ENCODE measurements around the gene MEGF11.

The MEGF11 gene

DNA sequence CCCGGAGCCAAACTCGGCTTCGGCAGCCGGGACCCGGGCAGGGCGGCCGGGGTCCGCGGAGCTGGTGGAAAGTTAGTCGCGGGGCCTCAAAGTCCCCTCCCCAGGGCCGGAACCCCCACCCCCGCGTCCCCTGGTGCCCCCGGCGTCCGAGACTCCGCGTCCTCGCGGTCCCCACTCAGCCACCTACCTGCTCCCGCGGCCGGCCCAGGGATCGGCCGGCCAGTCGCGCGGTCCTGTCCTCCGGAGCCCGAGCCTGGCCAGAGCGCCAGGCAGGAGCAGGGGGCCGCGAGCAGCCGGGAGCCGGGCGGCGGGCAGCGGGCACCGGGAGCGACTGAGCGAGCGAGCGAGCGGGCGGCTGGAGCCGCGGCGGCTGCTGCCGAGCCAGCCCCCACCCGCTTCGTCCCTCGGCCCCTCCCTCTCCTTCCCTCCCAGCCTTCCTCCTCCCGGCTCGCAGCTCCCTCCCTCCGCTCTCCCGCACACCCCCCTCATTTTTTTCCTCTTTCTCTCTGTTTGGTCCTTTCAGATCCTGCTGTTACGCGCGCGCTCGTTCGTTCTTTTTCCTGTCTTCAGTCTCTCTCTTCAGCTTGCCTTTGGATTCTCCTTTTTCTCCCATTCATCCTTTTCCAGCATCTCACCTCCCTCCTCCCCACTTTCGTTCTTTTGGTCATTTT lies at the start of gene MEGF11:
Gene MEGF11, minus strand, starts transcription at position 333 of the 671 bp plus-strand sequence. CDS start 125,347 bp downstream, outside the sequence.
- DNase-seq (ENCODE audit: low read depth, low spot score), result no peak

DNA sequence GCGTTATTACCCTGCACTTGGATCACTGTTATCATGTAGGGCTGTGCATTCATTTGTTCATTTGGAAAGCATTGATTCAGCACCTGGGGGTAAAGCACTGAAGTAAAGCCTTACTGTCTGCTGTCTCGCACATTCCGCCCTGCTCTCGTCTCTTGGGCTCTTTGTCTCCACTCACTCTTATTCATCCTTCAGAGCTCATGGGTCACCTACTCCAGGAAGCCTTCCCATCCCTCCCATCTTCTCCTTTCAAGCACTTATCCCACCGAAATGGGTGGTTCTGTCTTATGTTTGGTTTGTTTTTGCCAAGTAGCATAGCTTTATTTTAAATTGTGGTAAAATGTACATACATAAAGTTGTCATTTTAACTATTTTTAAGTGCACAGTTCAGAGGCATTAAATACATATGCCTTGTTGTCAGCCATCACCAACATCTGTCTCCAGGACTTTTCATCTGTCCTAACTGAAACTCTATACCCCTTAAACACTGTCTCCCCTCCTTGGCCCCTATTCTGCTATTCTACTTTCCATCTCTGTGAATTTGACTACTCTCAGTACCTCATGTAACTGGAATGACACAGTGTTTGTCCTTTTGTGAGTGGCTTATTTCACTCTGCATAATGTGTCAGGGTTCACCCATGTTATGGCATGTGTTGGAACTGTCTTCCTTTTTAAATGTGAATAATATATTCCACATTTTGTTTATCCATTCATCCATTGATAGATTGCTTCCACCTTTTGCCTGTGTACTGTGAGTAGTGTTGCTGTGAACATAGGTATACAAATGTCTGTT lies 49.1 kb upstream of the MEGF11 start:
- no peak for DNase-seq (ENCODE audit: low read depth, low spot score)

DNA sequence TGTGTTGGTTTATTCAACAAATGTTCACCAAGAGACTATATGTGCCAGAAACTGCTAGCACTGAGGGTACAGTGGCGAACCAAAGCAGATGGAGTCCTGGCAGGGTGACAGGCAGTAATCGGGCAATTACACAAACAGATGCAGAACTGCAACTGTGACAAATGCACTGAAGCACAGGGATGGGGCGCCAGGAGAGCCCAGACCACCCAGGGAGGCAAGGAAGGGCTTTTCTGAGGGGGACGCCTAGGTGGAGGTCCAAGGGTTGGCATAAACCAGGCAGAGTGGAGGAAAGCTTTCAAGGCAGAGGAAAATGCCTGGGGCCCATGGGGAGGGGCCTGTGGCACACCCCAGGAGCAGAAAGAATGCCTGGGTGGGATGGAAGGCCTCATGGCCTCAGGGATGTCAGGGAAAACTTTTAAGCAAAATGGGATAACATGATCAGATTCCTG lies 45.3 kb upstream of the MEGF11 start:
- no peak for DNase-seq (ENCODE audit: low read depth, low spot score)

DNA sequence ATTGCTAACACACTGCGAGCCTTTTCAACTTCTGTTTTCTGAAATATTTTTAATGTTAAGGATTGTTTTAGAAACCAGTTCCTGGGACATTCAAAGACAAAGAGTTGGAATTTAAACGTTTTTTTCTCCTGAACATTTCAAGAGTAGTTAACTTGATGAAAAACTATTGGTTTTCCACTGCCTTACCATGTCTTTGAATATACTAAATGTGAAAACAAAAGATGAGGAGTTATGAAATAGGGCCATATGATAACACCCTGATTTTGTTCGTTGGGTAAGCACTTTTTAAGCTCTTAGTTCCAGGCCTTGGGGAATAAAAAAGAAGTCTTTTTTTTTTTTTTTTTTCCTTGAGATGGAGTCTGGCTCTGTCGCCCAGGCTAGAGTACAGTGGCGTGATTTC lies 42.6 kb upstream of the MEGF11 start:
- DNase-seq (ENCODE audit: low read depth, low spot score), result no peak

DNA sequence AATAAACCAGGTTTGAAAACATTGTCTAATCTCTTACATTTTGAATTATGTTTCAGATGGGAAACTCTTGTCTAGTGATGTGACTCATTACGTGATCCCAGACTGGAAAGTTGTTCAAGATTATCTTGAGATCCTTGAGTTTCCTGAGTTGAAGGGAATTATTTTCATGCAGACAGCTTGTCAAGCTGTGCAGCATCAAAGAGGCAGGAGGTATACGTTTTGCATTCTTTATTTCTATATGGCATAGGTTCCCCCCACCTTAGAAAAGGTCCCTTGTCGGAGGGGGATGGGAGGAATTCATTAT lies 41.3 kb upstream of the MEGF11 start:
- no peak for DNase-seq (ENCODE audit: low read depth, low spot score)

DNA sequence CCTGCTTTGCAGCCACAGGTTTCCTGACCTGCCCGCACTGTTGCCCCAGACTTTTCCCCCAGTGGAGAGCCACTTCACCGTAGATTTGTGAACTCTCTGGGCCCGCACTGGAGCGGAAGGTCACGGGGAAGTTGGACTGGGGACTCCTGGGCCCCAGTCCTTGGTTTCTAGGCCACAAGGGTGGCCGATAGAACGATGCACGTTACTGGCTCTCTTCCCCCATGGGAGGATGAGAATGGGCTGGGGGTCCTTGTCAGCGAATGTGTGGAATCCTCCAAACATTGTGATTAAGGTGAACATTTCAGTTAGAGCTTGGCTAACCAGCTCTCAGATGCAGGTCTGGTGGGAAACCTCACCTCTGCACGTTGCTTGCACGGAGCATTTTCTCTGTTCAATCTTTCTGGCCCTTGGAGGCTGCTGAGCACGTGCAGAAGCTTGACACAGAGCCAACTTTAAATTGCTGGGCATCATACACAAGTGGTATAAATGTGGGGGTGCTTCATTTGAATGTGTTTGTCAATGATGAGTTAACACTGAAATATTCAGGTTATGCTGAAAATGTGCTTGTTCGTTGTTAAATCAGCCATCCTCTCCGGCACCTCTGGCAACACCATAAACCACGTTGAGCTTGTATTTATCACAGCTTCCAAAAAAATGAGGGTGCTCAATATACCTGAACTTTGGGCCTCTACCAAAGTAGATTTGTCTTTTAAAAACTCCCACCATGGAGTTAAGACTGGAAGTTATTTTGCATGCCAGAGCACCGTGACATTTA lies 40.8 kb upstream of the MEGF11 start:
- DNase-seq (ENCODE audit: low read depth, low spot score), result no peak

DNA sequence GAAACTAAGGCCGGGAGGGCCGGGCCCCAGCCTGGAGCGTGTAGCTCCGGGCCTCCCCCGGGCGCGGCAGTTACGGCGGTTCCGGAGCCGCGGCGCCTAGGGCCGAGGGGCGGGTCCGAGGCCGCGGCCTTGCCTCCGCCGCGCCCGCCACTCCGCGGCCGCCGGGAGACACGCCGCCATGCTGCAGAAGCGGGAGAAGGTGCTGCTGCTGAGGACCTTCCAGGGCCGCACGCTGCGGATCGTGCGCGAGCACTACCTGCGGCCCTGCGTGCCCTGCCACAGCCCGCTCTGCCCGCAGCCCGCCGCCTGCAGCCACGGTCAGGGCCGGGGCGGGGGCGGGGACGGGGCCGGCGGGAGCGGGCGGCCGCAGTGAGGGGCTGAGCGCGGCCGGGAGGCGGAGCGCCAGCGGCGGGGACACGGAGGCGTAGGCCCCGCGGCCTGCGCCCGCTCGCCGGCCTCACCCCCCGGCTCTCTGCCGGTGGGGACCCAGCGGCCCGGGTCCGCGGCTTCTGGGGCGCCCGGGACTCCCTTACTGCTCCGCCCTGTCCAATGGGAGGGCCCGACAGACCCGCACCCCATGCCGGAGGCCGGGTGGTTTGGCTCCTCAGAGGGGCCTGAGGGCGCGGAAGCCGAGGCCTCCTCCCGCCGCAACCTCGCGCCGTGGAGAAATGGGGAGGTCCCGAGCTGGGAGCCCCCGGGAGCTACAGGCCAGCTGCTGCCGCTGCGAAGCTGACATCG lies 40.0 kb upstream of the MEGF11 start, which contains the start of gene DIS3L:
Gene DIS3L, plus strand, starts transcription at position 150 of the 738 bp plus-strand sequence. Its CDS starts 29 bp downstream, at position 179.
- DNase-seq (ENCODE audit: low read depth, low spot score), result no peak

DNA sequence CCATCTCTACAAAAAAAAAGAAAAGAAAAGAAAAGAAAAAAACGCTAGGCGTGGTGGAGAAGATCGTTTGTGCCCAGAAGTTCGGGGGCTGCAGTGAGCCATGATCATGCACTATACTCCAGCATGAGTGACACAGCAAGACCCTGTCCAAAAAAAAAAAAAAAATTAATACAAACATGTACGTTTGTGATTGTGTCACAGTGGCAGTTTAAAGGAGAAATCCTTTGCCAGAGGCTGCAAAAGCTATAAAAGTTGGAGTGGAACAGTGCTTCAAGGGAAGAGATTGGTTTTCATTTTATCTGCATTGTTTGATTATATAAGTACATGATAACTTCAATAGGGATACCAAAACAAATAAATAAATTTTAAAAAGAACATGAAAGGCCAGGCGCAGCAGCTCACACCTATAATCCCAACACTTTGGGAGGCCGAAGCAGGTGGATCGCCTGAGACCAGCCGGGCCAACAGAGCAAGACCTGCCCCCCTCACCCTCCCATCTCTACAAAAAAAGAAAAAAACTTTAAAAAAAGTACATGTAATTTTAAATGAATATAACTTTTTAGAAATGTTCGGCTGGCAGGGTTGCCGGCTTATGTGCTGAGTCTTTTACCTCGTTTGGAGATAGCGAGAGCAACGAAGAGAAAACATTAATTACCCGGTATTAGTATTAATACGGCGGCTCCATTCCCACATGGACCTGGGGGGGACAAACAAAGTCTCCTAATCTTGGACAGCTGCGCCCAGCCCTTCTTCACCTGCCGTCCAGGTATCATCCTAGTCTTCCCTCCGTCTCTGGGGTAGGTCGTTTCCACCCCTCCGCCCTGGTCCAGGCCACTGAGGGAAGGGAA lies 39.2 kb upstream of the MEGF11 start:
- DNase-seq (ENCODE audit: low read depth, low spot score), result no peak

DNA sequence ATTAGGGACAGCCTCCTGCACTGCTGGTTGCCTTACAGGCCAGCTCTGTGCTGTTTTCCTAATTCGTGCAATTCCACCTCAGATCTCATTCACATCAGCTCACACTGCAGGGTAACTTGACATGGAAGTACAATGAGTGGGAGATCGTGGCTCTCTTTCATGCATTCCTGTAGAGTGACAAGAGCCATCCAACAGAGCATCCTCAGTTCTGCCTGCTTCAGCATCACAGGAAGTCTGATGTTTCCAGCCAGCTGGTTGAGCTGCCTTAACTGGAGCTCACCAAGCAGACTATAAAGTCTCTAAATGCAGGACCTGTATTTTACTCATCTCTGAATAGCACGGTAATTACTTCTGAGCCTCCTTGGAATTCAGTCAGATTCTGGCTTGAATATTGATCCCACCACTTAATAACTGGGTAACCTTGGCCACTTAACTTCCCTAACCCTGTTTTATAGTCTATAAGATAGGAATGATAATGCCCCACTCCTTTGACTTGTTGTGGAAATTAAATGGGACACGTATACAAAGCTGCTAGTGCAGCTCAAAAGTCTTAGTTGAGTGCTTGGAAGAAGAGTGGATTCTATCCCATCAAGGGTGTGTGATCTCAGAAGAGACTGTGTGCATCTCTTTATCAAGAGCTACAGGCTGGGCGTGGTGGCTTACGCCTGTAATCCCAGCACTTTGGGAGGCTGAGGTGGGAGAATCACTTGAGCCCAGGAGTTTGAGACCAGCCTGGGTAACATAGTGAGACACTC lies 38.4 kb upstream of the MEGF11 start:
- DNase-seq (ENCODE audit: low read depth, low spot score), result no peak

DNA sequence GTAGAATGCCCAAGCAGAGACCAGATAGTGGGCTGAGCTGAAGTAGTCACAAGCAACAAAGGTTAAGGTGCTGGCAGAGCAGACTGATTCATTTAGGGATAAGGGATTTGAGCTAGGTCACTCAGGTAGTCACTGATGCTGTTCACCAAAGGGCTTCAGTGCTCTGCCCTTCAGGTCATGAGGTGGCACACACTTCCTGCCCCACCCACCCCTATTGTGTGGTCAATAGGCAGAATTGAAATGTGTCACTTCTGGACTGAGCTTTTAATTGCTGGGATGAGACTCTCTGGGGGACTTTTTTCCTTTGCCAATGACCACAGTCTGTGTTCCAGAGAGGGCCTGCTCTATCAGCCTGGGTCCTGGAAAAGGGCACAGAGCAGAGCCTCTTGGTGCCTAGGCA lies 37.0 kb upstream of the MEGF11 start:
- DNase-seq (ENCODE audit: low read depth, low spot score), result no peak

DNA sequence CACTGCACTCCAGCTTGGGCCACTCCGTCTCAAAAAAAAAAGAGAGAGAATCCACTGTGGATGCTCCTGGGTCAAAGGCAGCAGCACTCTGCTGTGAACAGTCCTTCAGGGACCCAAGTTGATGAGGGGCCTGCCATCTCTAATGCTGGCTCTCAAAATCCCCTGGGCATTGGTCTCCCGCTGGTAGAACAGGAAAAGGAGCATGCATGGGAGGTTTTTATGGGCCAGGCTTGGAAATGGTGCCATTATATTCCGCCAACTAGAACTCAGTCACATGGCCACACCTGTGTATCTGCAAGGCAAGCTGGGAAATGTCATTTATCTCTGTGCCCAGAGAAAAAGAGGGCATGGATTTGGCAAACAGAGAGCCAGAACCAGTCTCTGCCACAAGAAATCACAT lies 36.5 kb upstream of the MEGF11 start:
- DNase-seq (ENCODE audit: low read depth, low spot score), result no peak

DNA sequence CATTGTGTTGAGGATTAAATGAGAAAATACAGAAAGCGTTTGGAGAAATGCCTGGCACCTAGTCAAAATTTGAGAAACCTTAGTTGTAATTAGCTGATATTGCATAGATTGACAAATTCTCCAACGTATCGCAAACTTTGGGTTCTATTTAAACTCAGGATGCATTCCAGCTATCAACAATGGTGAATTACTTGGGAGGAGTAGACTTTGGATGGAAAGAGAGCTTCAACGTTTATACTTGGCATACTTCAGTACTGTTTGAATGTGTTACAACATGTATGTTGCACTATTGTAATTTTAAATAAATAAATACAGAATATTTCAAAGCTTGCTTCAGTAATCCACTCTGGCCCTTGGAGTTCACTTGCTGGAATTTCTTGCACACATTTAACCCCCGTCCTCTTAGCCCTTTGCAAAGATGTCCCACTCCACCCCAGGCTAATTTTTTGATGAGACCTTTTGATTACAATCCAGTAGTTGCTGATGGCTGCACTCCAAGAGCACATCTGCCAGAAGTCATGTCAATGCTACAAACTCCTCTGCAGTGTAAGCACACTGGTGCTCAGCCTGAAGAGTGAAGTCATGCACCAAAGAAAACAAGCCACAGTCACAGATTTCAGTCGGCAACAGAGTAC lies 35.1 kb upstream of the MEGF11 start:
- DNase-seq (ENCODE audit: low read depth, low spot score), result no peak

DNA sequence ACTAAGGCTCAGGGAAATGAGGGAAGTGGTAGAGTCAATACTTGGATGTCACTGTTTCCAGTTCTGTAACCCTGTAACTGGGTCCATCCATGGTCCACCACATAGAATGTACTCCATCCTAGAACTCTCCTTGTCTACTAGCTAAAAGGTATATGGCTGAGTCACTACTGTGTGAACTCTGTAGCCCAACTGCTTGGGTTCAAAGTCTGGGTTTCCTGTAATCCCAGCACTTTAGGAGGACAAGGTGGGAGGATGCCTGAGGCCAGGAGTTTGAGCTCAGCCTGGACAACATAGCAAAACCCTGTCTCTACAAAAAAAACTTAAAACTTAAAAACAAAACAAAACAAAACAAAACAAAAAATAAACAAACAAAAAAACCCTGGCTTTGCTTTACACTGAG lies 34.5 kb upstream of the MEGF11 start:
- DNase-seq (ENCODE audit: low read depth, low spot score), result no peak

DNA sequence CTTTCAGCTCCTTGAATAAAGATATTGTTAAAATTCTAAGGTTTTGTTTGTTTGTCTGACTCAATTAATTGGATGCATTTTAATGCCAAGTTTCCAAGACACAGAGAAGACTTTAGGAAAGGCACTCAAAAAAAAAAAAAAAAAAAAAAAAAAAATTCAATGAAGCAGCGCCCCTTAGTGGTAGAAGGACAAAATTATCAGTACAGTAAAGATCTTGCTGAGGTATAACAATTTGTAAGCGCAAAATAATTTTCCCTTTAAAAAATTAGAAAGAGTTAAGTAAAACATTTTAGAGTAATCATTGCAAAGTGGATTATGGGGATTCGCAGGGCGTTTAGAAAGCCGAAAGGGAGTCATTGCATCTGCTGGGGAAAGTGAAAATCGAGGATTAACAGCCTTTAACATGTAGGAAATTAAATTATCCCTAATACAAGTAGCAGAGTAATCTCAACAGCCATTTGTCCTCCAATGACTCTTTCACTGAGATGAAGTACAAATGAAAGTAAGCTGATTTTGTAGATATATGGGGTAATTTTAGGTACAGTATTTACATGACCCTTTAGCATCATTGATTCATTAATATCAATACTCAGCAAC lies 34.0 kb upstream of the MEGF11 start:
- DNase-seq (ENCODE audit: low read depth, low spot score), result no peak

DNA sequence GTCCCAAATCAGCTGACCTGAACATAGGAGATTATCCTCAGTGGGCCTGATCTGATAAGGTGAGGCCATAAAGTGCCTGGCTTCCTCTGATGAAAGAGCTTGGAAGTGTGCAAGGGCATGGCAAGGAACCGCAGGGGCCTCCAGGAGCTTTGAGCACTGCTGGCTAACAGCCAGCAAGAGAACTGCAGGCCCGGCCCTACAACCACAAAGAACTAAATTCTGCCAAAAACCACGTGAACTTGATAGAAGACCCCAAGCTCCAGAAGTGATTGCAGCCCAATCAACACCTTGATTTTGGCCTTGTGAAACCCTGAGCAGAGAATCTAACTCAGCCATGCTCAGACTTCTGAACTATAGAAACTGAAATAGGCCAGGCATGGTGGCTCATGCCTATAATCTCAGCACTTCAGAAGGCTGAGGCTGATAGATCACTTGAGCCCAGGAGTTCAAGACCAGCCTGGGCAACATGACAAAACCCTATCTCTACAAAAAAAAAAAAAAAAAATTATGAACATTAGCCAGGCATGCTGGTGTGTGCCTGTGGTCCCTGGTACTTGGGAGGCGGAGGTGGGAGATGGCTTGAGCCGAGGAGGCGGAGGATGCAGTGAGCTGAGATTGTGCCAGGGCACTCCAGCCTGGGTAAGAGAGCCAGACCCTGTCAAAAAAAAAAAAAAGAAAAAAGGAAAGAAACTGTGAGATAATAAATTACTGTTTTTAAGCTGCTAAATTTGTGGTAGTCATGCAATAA lies 32.2 kb upstream of the MEGF11 start:
- no peak for DNase-seq (ENCODE audit: low read depth, low spot score)

DNA sequence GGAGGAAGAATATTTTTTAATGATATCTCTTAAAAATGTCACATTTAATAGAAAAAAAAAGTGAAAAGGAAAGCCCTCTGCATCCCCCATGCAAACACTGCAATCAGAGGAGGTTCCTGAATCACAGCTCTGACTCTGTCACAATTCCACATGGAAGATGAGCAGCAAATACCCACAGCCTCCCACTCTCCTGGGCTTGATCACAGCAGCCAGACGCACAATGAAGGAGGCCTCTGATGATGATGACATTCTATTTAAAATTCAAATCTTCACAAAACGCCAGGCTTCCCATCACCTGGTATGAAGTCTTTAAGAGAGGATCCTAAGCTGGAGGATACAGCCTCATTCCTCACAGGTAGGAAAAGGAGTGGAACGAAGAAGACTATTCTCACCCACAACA lies 30.7 kb upstream of the MEGF11 start:
- no peak for DNase-seq (ENCODE audit: low read depth, low spot score)

DNA sequence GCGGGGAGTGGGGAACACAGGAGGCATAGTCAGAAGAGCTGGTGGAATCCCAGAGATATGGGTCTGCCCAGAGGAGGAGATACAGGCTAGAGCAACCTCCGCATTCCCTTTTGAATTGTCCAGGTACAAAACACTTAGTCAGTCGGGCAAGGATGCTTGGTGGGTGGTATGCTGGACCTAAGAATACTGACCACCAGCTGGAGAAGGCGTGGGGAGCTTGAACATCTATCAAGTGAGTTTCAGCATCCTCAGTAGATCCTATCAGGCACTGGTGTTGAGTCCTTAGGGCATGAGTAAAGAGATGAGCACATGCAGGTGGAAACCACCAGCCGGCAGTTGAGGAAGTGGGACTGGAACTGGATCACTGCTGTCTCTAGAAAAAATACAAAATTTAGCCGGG lies 25.1 kb upstream of the MEGF11 start:
- no peak for DNase-seq (ENCODE audit: low read depth, low spot score)

DNA sequence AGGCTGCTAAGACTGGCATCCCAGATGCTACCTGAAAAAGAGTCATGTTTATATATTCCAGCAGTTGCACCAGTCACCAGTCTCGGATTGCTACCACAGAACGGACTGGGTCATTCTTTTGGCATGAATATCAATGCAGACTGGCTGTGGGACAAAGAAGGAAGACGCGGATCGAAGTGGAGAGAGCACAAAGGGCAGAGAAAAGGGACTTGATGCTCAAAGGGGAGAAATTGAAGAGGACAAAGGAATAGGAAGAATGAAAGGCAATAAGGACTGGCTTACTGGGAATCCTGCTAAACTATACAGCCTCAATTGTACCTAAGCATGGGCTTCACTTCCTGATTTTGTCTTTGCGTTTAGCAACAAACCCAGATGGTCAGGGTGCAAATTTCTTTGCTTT lies 24.5 kb upstream of the MEGF11 start:
- DNase-seq (ENCODE audit: low read depth, low spot score), result no peak

DNA sequence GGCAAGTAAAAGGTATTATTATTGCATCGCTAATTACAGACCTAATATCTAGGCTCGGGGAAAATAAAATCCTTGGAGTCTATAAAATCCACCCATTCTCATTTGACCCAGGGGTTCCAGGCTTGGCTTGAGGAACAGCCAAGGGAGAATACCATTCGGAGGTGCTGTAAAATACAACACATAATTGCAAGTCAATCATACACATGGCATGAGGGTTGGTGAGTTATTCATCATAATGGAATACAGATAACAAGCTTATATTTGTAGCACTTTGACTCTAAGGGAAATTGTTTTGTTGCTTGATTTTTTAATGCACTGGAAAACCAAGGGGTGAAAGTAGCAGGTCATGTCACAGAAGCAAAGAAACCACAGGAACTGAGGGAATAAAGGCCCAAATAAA lies 23.0 kb upstream of the MEGF11 start:
- no peak for DNase-seq (ENCODE audit: low read depth, low spot score)

All from iPS DF 19.7 (cell line).